B cell (primary cell): ENCODE results near the gene ANKLE1.

Experiments used
- CTCF ChIP-seq: fragments of 200-600 bp; IDR thresholded peaks from one replicate; pipeline ENCODE4 v1.8.0; 2022; ENCODE audit warnings: antibody characterized with exemption, mild to moderate bottlenecking
- EZH2 ChIP-seq: IDR thresholded peaks from 2 replicates; pipeline ENCODE4 v1.6.1; 2012; ENCODE audit warnings: borderline replicate concordance, low read depth, mild to moderate bottlenecking, moderate library complexity, low read length; ENCODE audit not compliant: insufficient read depth, poor library complexity, severe bottlenecking

GRCh38 chr19:17300992-17301619, 19.4 kb downstream of the ANKLE1 start:
- TF ChIP-seq CTCF (no peak), EZH2 (no peak)
